GM10248 (cell line): ENCODE measurements around the gene NARS2.

ENCODE experiments used
- CTCF ChIA-PET: fragments of 300-600 bp; sonication (Branson Sonifier 250); formaldehyde crosslinking; extraction: SDS; loops from one replicate; lab custom pipeline; 2021; ENCODE audit warnings: antibody characterized with exemption; lab: Yijun Ruan, JAX
- POLR2A ChIA-PET: fragments of 350-650 bp; sonication (Branson Sonifier 250); formaldehyde crosslinking; extraction: SDS; loops from one replicate; lab custom pipeline; 2020; ENCODE audit warnings: antibody characterized with exemption; lab: Yijun Ruan, JAX
- DNase-seq: peaks from one replicate; pipeline ENCODE4 v3.0.0; 2012; ENCODE audit errors: extremely low spot score
- TF ChIP-seq, protein P1 (sequence below): IDR thresholded peaks from 2 replicates; pipeline ENCODE4 v1.5.1; 2012; ENCODE audit warnings: mild to moderate bottlenecking, low read depth; ENCODE audit errors: extremely low read depth, missing control alignments, control extremely low read depth

NARS2 gene

DNA sequence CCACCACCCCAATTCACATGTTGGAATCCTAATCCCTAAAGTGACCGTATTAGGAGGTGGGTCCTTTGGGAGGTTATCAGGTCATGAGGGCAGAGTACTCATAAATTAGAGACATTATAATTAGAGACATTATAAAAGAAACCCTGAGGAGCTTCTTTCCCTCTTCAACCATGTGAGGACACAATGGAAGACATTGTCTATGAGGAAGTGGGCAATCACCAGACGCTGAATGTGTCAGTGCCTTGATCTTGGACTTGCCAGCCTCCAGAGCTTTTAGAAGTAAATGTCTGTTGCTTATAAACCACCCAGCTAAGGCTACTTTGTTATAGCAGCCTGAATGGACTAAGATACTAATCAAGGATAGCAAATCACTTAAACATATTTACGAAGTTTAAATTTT lies 171.8 kb downstream of the NARS2 start:
- TF ChIP-seq, protein P1, sequence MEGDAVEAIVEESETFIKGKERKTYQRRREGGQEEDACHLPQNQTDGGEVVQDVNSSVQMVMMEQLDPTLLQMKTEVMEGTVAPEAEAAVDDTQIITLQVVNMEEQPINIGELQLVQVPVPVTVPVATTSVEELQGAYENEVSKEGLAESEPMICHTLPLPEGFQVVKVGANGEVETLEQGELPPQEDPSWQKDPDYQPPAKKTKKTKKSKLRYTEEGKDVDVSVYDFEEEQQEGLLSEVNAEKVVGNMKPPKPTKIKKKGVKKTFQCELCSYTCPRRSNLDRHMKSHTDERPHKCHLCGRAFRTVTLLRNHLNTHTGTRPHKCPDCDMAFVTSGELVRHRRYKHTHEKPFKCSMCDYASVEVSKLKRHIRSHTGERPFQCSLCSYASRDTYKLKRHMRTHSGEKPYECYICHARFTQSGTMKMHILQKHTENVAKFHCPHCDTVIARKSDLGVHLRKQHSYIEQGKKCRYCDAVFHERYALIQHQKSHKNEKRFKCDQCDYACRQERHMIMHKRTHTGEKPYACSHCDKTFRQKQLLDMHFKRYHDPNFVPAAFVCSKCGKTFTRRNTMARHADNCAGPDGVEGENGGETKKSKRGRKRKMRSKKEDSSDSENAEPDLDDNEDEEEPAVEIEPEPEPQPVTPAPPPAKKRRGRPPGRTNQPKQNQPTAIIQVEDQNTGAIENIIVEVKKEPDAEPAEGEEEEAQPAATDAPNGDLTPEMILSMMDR: no peak
- CTCF ChIA-PET: interaction anchor here (1.0 to 1.8 kb wide), 5 partner anchors 10 to 91 kb away, joined by 3 to 6 read pairs (median 3); no protein-coding TSS in a partner anchor
- no peak for DNase-seq
- POLR2A ChIA-PET: no interaction called here

DNA sequence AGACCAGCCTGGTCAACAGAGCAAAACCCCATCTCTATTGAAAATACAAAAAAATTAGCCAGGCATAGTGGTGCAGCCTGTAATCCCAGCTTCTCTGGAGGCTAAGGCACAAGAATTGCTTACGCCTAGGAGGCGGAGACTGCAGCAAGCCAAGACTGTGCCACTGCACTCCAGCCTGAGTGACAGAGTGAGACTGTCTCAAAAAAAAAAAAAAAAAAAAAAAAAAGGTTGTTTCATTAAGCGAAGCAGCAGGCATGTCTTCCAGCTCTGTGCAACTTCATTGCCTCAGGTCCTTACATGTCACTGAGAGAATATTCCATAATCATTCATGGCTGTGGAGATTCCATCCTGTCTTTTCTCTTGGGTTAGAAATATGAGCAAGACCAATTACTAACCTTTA lies 174.0 kb downstream of the NARS2 start:
- DNase-seq: no peak
- TF ChIP-seq, protein P1: no peak
- CTCF ChIA-PET: interaction anchor here (0.8 to 1.3 kb wide), 2 partner anchors 8 to 20 kb away, joined by 3 read pairs; no protein-coding TSS in a partner anchor
- POLR2A ChIA-PET: no interaction called here

DNA sequence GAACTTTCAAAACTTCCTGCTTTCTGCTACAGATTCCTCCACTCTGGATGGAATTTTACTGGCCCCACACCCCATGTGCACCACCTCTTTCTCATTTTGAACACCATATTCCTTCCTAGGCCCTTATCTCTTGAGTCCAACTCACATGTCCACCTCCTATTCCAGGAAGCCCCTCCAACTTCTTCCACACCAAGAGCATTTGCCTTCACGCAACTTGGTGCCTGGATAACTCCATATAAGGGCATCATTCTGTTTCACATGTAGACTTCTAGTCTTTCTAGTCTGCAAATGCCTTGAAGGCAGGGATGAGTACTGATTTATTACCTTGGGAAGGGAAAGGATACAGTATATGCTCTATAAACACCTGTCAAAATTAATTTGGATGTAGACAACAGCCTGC lies 174.5 kb downstream of the NARS2 start:
- no peak for DNase-seq
- CTCF ChIA-PET: interaction anchor here (0.8 to 1.9 kb wide), 2 partner anchors 21 to 164 kb away, joined by 3 to 8 read pairs; no protein-coding TSS in a partner anchor
- POLR2A ChIA-PET: no interaction called here
- TF ChIP-seq, protein P1: no peak

DNA sequence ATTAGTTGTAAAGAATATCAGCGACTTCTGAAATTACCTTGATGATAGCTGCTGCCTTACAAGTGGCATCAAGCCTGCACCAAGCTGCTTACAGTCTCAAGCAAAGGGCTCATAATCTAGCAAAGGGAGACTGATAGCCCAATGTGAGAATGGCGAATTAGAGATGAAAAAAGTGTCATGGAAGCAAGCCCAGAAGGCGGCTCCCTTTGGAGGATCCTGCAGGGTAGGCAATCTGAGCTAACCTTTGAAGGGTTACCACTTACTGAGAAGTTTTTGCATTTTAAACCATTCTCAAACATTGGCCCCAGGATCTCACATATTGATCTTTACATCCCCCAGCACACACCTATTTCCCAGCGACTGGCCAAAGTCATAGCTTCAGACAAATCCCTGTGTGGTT lies 175.5 kb downstream of the NARS2 start:
- POLR2A ChIA-PET: no interaction called here
- CTCF ChIA-PET: interaction anchor here (0.8 to 1.9 kb wide), 8 partner anchors 9 to 188 kb away, joined by 3 to 8 read pairs (median 4); no protein-coding TSS in a partner anchor
- TF ChIP-seq, protein P1: no peak
- DNase-seq: no peak

DNA sequence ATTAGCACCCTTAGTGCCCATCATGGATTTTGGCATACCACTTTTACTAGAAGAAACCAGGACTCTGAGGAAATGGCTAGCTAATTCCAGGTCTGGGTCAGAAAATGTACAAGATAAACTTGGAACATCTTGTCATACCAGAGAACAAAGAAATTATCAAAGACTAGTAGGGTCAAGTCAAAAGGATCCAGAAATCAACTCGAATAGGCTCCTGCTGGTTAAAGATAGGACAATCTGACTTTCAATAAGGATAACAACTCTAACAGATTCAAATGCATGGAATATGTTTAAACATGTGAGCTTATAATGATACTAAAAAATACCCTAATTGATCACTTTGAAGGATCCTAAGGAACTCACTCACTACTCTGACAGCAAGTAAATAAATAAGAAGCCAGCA lies 175.9 kb downstream of the NARS2 start:
- ChIA-PET POLR2A (interaction anchor here (0.6 kb wide), 1 partner anchor 270 kb away, joined by 3 read pairs; no protein-coding TSS in a partner anchor), CTCF (interaction anchor here (0.8 to 1.9 kb wide), 8 partner anchors 9 to 188 kb away, joined by 3 to 8 read pairs (median 4); no protein-coding TSS in a partner anchor)
- TF ChIP-seq, protein P1: no peak
- DNase-seq: no peak

DNA sequence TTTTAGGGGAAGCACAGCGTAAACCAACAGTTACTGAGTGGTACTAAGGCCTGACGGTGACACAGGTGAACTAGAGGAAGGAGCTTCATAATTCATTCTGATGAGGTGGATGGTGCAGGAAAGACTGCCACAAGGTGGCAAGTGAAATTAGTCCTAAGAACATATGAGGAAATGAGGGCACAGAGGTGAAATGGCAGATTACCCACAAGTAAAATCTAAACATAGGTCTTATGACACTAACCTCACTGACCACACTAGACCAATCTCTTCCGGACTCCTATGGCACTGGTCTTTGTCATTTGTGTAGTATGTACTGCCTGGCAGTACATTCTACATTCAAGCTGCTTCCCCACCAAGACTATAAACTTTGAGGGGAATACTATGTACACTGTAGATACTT lies 177.3 kb downstream of the NARS2 start:
- CTCF ChIA-PET: interaction anchor here (1.3 to 1.5 kb wide), 3 partner anchors 18 to 170 kb away, joined by 3 to 8 read pairs (median 5); no protein-coding TSS in a partner anchor
- TF ChIP-seq, protein P1: no peak

More for the DNA sequence above, 177.3 kb downstream of the NARS2 start:
- no peak for DNase-seq
- POLR2A ChIA-PET: no interaction called here
